GM18511 (cell line): ENCODE results near the gene TTC7B.

Experiments
- ATAC-seq: cut with Tn5 transposase; IDR thresholded peaks from one replicate; pipeline ENCODE4 v1.9.1; 2021; ENCODE audit warnings: mild to moderate bottlenecking, moderate library complexity; ENCODE audit not compliant: unreplicated experiment

Gene TTC7B

GRCh38 chr14:90715993-90716392 is 100.2 kb downstream of the TTC7B start:
- no peak for ATAC-seq

- no peak for ATAC-seq
Observed at GRCh38 chr14:90715495-90715894, 100.7 kb downstream of the TTC7B start.

GRCh38 chr14:90714811-90715210 is 101.4 kb downstream of the TTC7B start:
- no peak for ATAC-seq

- no peak for ATAC-seq
Observed at GRCh38 chr14:90704738-90705392, 111.4 kb downstream of the TTC7B start.

GRCh38 chr14:90703841-90704737 is 112.1 kb downstream of the TTC7B start:
- no peak for ATAC-seq

- ATAC-seq: no peak
Observed at GRCh38 chr14:90700933-90701776, 115.1 kb downstream of the TTC7B start.

- ATAC-seq: no peak
Observed at GRCh38 chr14:90699016-90699415, 117.2 kb downstream of the TTC7B start.

- ATAC-seq: no peak
Observed at GRCh38 chr14:90698379-90698869, 117.8 kb downstream of the TTC7B start.

- ATAC-seq: peak; percentile 69
Observed at GRCh38 chr14:90697577-90698206, 118.5 kb downstream of the TTC7B start.

- peak; percentile 11 for ATAC-seq
Observed at GRCh38 chr14:90697132-90697531, 119.1 kb downstream of the TTC7B start.

GRCh38 chr14:90696720-90697119 is 119.5 kb downstream of the TTC7B start:
- no peak for ATAC-seq

- ATAC-seq: no peak
Observed at GRCh38 chr14:90695997-90696660, 120.1 kb downstream of the TTC7B start.

GRCh38 chr14:90693413-90693812 is 122.8 kb downstream of the TTC7B start:
- ATAC-seq: no peak

- ATAC-seq: no peak
Observed at GRCh38 chr14:90692826-90693225, 123.4 kb downstream of the TTC7B start.

GRCh38 chr14:90692061-90692460 is 124.2 kb downstream of the TTC7B start:
- no peak for ATAC-seq

- ATAC-seq: no peak
Observed at GRCh38 chr14:90691627-90692026, 124.6 kb downstream of the TTC7B start.

GRCh38 chr14:90687680-90688079 is 128.6 kb downstream of the TTC7B start:
- no peak for ATAC-seq

GRCh38 chr14:90682615-90683014 is 133.6 kb downstream of the TTC7B start:
- ATAC-seq: no peak

- no peak for ATAC-seq
Observed at GRCh38 chr14:90681929-90682328, 134.3 kb downstream of the TTC7B start.

- no peak for ATAC-seq
Observed at GRCh38 chr14:90678846-90679362, 137.3 kb downstream of the TTC7B start.
